ENCODE measurements around the gene NEIL3. TPM values are rescaled to one million over a fixed set of nuclear protein-coding genes. Genes with fewer than 3 reads are reported as not detected.
A peak's percentile ranks its signal among the peaks of the same experiment; 100 is the strongest.

The NEIL3 gene
- total RNA-seq, 1 donor from 2014 or later = 10.1 TPM

DNA sequence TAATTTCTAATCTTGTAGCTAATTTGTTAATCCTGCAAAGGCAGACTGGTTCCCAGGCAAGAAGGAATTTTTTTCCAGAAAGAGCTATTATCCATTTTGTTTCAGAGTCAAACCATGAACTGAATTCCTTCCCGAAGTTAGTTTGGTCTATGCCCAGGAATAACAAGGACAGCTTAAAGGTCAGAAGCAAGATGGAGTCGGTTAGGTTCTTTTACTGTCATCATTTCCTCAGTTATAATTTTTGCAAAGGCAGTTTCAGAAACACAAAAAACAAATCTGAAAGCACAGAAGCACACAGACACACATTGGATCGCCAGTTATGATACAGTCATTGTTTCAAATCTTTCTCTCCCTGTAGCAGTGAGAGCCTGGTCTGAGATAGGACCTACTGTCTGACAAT is 94.7 kb downstream of the NEIL3 start:
- no peak for DNase-seq (ENCODE audit: extremely low spot score, unreplicated experiment)

GRCh38 chr4:177404986-177405385 is 95.3 kb downstream of the NEIL3 start:
- Mint-ChIP-seq H3K27me3 (no peaks in the 10 kb centered on the region), H3K36me3 (peaks cover 5% of the 10 kb centered on the region), H3K9me3 (peaks cover 27% of the 10 kb centered on the region), H3K4me1 (ENCODE audit: unreplicated experiment) (peaks cover 21% of the 10 kb centered on the region), H3K4me3 (no peak overlapping the region), H3K27ac (peak overlapping the region; percentile 30)
- DNase-seq (ENCODE audit: extremely low spot score, unreplicated experiment) = no peak
- TF ChIP-seq, protein P1, sequence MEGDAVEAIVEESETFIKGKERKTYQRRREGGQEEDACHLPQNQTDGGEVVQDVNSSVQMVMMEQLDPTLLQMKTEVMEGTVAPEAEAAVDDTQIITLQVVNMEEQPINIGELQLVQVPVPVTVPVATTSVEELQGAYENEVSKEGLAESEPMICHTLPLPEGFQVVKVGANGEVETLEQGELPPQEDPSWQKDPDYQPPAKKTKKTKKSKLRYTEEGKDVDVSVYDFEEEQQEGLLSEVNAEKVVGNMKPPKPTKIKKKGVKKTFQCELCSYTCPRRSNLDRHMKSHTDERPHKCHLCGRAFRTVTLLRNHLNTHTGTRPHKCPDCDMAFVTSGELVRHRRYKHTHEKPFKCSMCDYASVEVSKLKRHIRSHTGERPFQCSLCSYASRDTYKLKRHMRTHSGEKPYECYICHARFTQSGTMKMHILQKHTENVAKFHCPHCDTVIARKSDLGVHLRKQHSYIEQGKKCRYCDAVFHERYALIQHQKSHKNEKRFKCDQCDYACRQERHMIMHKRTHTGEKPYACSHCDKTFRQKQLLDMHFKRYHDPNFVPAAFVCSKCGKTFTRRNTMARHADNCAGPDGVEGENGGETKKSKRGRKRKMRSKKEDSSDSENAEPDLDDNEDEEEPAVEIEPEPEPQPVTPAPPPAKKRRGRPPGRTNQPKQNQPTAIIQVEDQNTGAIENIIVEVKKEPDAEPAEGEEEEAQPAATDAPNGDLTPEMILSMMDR (conservative IDR thresholded peaks at IDR 0.05) = no peak

More for the DNA sequence above, 94.7 kb downstream of the NEIL3 start:
- peaks cover 22% of the 10 kb centered on the region for H3K9me3 Mint-ChIP-seq
- peak overlapping the region; percentile 80 for H3K27ac Mint-ChIP-seq
- TF ChIP-seq, protein P1 (conservative IDR thresholded peaks at IDR 0.05) = no peak
- H3K36me3 Mint-ChIP-seq = peaks cover 5% of the 10 kb centered on the region
- no peaks in the 10 kb centered on the region for H3K27me3 Mint-ChIP-seq
- no peak overlapping the region for H3K4me3 Mint-ChIP-seq
- H3K4me1 Mint-ChIP-seq (ENCODE audit: unreplicated experiment) = peaks cover 21% of the 10 kb centered on the region

- Mint-ChIP-seq H3K27me3 (no peaks in the 10 kb centered on the region), H3K27ac (peak overlapping the region; percentile 30), H3K4me1 (ENCODE audit: unreplicated experiment) (peaks cover 21% of the 10 kb centered on the region), H3K9me3 (peaks cover 27% of the 10 kb centered on the region), H3K36me3 (peaks cover 5% of the 10 kb centered on the region), H3K4me3 (no peak overlapping the region)
- DNase-seq (ENCODE audit: extremely low spot score, unreplicated experiment) = no peak
- TF ChIP-seq, protein P1 (conservative IDR thresholded peaks at IDR 0.05) = no peak
Measured at GRCh38 chr4:177405508-177405907, 95.8 kb downstream of the NEIL3 start.

- peaks cover 17% of the 10 kb centered on the region for H3K4me1 Mint-ChIP-seq (ENCODE audit: unreplicated experiment)
- no peak for DNase-seq (ENCODE audit: extremely low spot score, unreplicated experiment)
- TF ChIP-seq, protein P1 (conservative IDR thresholded peaks at IDR 0.05) = no peak
- peak overlapping the region; percentile 66 for H3K27ac Mint-ChIP-seq
- peaks cover 5% of the 10 kb centered on the region for H3K36me3 Mint-ChIP-seq
- H3K9me3 Mint-ChIP-seq = peaks cover 17% of the 10 kb centered on the region
- no peaks in the 10 kb centered on the region for H3K27me3 Mint-ChIP-seq
- no peak overlapping the region for H3K4me3 Mint-ChIP-seq
Measured at GRCh38 chr4:177408023-177408422, 98.3 kb downstream of the NEIL3 start.

- Mint-ChIP-seq H3K4me3 (no peak overlapping the region), H3K4me1 (ENCODE audit: unreplicated experiment) (peaks cover 5% of the 10 kb centered on the region), H3K9me3 (peaks cover 17% of the 10 kb centered on the region), H3K27me3 (no peaks in the 10 kb centered on the region), H3K27ac (no peak overlapping the region), H3K36me3 (peaks cover 5% of the 10 kb centered on the region)
- DNase-seq (ENCODE audit: extremely low spot score, unreplicated experiment) = no peak
- TF ChIP-seq, protein P1 (conservative IDR thresholded peaks at IDR 0.05) = no peak
Measured at GRCh38 chr4:177410566-177410965, 100.9 kb downstream of the NEIL3 start.

DNA sequence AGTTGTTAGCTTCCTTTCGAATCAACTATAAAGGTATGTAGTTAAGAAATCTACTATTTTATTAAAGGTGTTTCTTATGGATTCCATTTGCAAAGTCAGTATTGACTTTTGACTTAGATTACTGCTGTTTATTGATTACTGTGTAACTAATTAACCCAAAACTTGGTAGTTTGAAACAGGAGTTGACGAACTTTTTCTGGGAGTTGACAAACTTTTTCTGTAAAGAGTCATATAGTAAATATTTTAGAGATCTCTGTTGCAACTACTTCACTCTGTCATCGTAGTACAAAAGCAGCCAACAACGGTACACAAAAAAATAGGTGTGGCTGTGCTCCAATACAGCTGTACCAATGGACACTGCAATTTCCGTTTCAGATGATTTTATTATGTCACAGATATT is 102.3 kb downstream of the NEIL3 start:
- Mint-ChIP-seq H3K27me3 (no peaks in the 10 kb centered on the region), H3K27ac (no peak overlapping the region), H3K4me1 (ENCODE audit: unreplicated experiment) (peaks cover 5% of the 10 kb centered on the region), H3K4me3 (no peak overlapping the region), H3K9me3 (peaks cover 29% of the 10 kb centered on the region), H3K36me3 (peaks cover 5% of the 10 kb centered on the region)
- TF ChIP-seq, protein P1 (conservative IDR thresholded peaks at IDR 0.05) = no peak
- no peak for DNase-seq (ENCODE audit: extremely low spot score, unreplicated experiment)
